DMS114 treated with DMSO at 0.1 percent for 48 hours (cell line): ENCODE data around the gene CD28.

ENCODE experiments used
- DNase-seq: peaks from one replicate; lab custom pipeline; 2025; ENCODE audit not compliant: unreplicated experiment; lab: John Stamatoyannopoulos, UW

CD28 gene

GRCh38 chr2:203713381-203713780, 6.9 kb downstream of the CD28 start:
- no peak for DNase-seq

DNA sequence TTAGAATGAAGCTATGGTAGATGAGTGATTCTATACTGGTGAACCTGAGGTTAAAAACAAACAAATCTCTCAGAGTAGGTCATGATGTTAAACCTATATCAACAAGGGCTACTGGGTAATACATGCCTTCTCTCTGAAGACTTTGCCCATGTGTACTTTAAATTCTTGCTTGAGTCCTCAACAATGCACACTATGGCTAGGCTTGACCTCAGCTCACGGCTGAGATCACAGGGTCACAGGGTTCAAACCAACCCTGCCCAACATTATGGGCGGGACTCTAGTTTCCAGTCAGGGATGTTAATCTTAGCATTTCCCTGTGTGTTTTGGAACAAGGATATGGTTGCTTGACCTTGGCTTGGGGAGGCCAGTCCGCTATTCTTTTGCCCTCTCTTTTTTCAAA, 7.7 kb downstream of the CD28 start:
- no peak for DNase-seq

DNA sequence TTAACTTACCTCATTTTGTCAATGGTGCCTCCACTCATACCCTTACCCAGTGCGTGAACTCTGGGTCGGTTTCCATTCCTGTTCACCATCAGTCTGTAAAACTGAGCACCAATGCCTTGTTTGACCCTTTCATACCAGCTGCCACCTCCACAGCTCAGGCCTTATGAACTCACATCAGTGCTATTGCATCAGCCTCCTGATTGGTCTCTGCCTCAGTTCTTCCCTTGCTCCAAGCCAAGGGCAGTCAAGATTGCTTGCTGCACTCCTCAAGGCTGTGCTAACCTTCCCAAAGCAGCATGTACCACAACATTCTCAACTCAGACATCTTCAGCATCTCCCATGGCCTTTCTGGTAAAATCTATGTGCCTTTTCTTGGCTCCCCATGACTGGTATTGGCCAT, 9.3 kb downstream of the CD28 start:
- DNase-seq: no peak

DNA sequence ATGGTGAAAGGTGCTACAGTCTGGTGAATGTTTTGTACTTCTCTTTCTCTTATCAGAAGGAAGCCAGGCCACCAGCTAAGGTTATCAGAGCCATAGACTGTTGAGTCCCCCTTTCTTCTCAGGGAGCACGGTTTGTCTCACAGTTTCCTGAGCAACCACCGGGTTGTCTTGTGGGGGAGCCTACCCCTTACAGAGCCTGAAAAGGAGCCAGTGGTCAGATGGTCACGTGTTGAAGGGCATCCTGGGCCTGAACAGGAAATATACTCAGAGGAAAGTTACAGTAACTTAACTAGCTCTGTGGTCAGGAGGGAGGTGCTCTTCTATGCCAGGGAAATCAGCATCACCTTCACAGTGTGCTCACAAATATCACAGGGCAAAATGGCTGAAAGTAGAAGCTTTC, 11.6 kb downstream of the CD28 start:
- DNase-seq: no peak

DNA sequence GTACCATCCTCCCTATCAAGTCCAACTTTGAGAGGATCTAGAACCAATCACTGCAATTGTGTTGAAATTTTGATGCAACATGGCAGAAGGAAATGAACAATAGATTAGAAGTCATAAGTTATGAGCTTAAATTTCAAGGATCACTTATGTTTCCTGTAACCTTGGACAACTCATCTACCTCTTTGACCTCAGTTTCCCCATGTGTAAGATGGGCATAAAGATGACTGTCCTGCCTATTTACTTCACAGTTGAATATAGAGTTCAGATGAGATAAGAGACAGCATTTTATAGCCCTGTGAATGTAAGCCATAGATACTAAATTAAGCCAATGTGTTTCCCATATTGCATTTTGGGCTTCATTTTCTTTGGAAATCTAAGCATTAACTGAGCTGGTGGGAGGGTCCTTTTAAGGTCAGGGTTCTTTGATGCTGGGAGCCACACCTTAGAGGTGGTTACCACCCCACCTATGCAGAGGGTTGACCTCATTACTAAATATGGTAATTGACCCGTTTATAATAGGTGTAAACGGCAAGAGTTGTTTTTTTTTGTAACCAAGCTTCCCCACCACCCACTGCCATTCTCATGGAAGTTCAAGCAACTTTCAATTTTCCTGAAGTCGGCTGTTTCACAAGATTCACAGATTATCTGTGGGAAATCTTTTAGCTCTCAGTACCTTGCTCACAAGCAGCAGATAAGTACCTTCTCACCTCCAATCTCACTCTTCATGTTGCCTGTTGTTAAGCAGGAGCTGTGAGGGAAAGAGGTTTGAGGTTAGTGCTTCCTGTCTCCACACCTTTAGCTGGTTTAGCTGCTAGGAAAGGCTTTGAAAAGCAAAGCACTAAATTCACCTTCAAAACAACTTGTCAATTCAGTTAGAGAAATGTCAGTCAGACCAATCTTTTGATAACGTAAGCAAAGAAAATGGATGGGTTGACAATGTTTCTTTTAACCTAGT, 13.3 kb downstream of the CD28 start:
- no peak for DNase-seq

DNA sequence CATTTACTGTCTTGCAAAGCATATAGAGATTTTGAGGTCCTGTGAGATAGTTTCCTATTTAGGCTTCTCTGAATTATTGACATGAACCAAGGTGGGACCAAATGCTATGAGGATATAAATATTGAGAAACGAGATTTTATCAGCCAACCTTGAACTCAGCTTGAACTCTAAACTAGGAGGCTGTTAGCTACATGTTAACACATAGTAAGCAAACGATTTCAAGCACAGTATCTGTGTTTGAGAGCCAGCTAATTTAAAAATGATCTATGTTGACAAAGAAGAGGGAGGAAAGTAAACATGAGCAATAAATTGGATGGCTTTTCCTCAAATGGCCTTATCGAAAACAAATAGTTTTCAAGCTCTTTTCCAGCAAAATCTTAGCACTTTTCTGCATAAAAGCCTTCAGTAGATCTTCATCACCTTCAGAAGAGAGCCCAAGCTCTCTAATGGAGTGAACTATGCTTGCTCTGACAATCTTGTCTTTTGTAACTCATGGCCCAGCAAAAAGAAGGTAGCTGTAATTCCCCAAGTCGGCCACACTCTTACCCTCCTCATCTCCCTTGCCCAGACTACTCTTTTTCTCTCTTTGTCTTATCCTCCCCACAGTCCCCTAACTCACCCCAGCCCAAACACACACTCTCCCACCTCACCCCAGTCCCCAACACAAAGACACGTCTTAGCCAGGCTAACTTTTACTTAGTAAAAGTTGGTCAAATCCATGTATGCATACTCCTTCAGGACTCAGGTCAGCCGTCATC, 14.7 kb downstream of the CD28 start:
- DNase-seq: no peak

- no peak for DNase-seq
Measured at GRCh38 chr2:203721781-203722300, 15.4 kb downstream of the CD28 start.

DNA sequence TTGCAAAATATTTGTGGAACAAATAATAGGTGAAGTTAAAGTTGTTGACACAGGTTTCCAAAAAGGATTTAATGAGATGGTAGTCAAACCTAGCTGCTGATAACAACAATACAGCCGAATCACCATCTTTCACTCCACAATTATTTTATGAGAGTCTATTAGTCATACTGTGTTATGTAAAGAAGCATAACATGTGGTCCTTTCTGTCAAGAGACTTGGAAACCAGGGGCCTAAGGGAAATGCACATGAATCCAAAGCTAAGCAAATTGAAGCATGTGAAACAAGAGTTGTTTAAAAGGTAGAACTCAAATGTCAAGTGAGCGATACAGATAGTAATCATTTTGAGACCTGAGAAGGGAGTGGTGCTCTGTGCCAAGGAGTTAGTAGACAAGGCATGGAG, 16.0 kb downstream of the CD28 start:
- no peak for DNase-seq

GRCh38 chr2:203728321-203728720, 21.9 kb downstream of the CD28 start:
- DNase-seq: no peak

- no peak for DNase-seq
Measured at GRCh38 chr2:203730076-203730729, 23.8 kb downstream of the CD28 start.

GRCh38 chr2:203730883-203731282, 24.4 kb downstream of the CD28 start:
- no peak for DNase-seq

- DNase-seq: no peak
Measured at GRCh38 chr2:203732092-203732952, 25.9 kb downstream of the CD28 start.

- no peak for DNase-seq
Measured at GRCh38 chr2:203732953-203733510, 26.6 kb downstream of the CD28 start.

DNA sequence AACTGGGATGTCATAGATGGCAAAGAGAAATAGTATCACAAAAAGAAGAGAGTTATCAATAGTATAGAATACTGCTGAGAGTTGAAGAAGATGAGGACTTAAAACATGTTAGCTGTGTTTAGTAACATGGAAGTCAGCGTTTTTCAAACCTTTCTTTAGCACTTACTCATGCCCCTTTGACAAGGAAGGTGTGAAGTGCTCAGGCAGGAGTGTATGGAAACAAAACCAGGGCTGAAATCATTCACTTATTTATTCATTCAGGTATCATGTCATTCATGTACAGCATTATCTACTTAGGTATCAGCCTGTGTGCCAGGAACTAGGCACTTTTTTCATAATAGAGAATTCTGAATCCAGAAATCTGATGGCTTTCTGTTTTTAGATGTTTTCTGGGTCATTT, 27.2 kb downstream of the CD28 start:
- no peak for DNase-seq

DNA sequence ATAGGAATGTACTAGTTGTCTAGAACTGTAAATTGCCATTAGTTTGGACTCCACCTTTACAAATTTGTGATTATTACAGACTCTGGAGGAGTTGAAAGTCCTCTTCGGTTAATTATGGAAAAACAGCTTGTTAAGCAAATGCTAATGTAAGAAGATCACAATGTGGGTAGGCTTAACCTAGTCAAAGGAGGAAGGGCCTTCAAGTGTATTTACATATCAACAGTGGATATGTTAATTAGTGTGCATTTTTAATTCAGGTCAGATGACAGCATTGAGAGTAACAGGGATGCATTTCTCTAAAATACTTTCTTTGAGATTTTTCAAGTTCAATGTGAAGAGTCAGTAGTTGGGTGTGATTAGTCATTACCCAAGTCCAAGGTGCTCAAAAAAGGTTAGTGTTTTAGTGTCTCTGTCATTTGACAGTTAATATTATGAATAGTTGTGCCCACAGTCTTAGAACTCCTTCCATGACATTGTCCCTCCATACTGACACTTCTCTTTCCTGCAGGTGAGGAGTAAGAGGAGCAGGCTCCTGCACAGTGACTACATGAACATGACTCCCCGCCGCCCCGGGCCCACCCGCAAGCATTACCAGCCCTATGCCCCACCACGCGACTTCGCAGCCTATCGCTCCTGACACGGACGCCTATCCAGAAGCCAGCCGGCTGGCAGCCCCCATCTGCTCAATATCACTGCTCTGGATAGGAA, 28.0 kb downstream of the CD28 start:
- DNase-seq: no peak

DNA sequence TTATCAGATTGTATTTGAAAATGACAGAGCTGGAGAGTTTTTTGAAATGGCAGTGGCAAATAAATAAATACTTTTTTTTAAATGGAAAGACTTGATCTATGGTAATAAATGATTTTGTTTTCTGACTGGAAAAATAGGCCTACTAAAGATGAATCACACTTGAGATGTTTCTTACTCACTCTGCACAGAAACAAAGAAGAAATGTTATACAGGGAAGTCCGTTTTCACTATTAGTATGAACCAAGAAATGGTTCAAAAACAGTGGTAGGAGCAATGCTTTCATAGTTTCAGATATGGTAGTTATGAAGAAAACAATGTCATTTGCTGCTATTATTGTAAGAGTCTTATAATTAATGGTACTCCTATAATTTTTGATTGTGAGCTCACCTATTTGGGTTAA, 30.9 kb downstream of the CD28 start:
- DNase-seq: no peak

- no peak for DNase-seq
Measured at GRCh38 chr2:203739351-203739750, 32.9 kb downstream of the CD28 start.

DNA sequence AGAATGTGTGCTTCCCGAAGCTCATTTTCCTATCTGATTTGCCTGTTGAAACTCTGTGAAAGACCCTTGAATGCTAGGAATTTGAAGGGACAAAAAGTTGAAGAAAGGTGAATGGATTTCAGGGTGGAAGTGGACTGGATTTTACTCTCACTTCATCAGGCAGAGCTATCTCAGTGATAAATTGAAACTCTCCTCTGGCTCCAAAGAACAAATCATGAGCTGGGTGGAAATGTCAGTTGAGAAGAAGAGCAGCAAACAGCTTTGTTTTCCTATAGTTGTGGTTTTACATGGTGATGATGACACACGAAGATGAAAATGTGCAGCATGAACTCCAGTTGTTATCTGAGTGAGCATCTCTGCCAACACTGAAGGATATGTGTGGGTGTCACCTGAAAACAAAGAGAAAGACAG, 34.4 kb downstream of the CD28 start:
- no peak for DNase-seq

DNA sequence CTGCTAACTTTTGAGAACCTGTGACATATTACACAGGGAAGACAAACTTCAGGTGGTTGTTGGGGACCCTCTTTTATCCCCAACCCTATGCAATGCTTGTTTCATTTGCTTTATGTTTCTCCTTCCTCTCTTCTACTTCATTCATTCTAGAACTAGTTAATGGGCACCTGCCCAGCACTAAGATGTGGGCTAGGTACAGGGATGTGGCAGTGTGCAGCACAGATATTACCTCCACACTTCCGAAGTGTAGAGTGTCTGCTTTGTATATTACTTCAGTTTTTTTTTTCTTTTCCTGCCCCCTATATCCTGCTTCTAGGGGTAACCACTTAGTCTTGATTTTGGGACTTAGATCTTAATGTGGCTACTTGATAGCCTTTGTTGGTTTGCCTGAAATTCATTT, 35.1 kb downstream of the CD28 start:
- DNase-seq: no peak
